ENCODE measurements around the gene INO80E.

- no peak for TF ChIP-seq POLR2A (IDR thresholded peaks at IDR 0.05)
- no peak for TF ChIP-seq CTCF (IDR thresholded peaks at IDR 0.05)
Measured at GRCh38 chr16:30052671-30053372, 56.8 kb downstream of the INO80E start.

Data from stomach (tissue), 4 donors.